GM21737 (cell line): ENCODE measurements around the gene SSR3.
"Not testable (repeated sequence)": the region's sequence is repeated elsewhere in the genome, so short reads cannot be mapped to it uniquely, and the experiment has no call there.

Experiments
- ATAC-seq: cut with Tn5 transposase; IDR thresholded peaks from one replicate; pipeline ENCODE4 v1.9.1; 2021; ENCODE audit warnings: mild to moderate bottlenecking, moderate library complexity; ENCODE audit not compliant: unreplicated experiment

The SSR3 gene

GRCh38 chr3:156576651-156577348, 21.9 kb upstream of the SSR3 start:
- ATAC-seq, result no peak

GRCh38 chr3:156576051-156576450, 21.1 kb upstream of the SSR3 start:
- ATAC-seq, result no peak

- no peak for ATAC-seq
These were observed 20.7 kb upstream of the SSR3 start for GRCh38 chr3:156575641-156576040.

GRCh38 chr3:156569881-156570280, 15.0 kb upstream of the SSR3 start:
- ATAC-seq, result not testable (repeated sequence)

- not testable (repeated sequence) for ATAC-seq
These were observed 14.1 kb upstream of the SSR3 start for GRCh38 chr3:156569016-156569415.

GRCh38 chr3:156563900-156564682, 9.2 kb upstream of the SSR3 start:
- no peak for ATAC-seq

- not testable (repeated sequence) for ATAC-seq
These were observed 7.6 kb upstream of the SSR3 start for GRCh38 chr3:156562486-156562885.

GRCh38 chr3:156561533-156561932, 6.6 kb upstream of the SSR3 start:
- no peak for ATAC-seq

GRCh38 chr3:156559321-156559720, 4.4 kb upstream of the SSR3 start:
- no peak for ATAC-seq

GRCh38 chr3:156558389-156558788, 3.5 kb upstream of the SSR3 start:
- ATAC-seq, result no peak

- ATAC-seq, result no peak
These were observed 439 bp downstream of the SSR3 start for GRCh38 chr3:156554515-156554841.

GRCh38 chr3:156553705-156554356, 1.1 kb downstream of the SSR3 start:
- no peak for ATAC-seq

- ATAC-seq, result no peak
These were observed 1.9 kb downstream of the SSR3 start for GRCh38 chr3:156552973-156553372.

- ATAC-seq, result no peak
These were observed 3.2 kb downstream of the SSR3 start for GRCh38 chr3:156551746-156552145.

GRCh38 chr3:156551261-156551660, 3.7 kb downstream of the SSR3 start:
- no peak for ATAC-seq

- ATAC-seq, result no peak
These were observed 6.0 kb downstream of the SSR3 start for GRCh38 chr3:156548902-156549301.

- ATAC-seq, result no peak
These were observed 6.8 kb downstream of the SSR3 start for GRCh38 chr3:156548041-156548687.

GRCh38 chr3:156547637-156548036, 7.3 kb downstream of the SSR3 start:
- ATAC-seq, result no peak

- no peak for ATAC-seq
These were observed 11.8 kb downstream of the SSR3 start for GRCh38 chr3:156543043-156543555.

- no peak for ATAC-seq
These were observed 12.5 kb downstream of the SSR3 start for GRCh38 chr3:156542101-156543042.
